Activated B cell treated with CpG ODN at 0.5 μM for 24 hours (primary cell): Measurements from ENCODE around the gene ASAP2. TPM values are rescaled to one million over a fixed set of nuclear protein-coding genes. Genes with fewer than 3 reads are reported as not detected.

ENCODE experiments used
- ATAC-seq: fragments of 200-7000 bp; cut with Tn5 transposase; one replicate; pipeline ENCODE4 v1.10.0; 2021; ENCODE audit warnings: low read depth, mild to moderate bottlenecking, moderate library complexity
- CTCF ChIA-PET: fragments of 350-600 bp; sonication (Branson Sonifier 250); formaldehyde crosslinking; loops from one replicate; lab custom pipeline; 2021; ENCODE audit warnings: antibody characterized with exemption; lab: Charles Lee
- POLR2A ChIA-PET: fragments of 350-600 bp; sonication (Branson Sonifier 250); formaldehyde crosslinking; loops from one replicate; lab custom pipeline; 2021; ENCODE audit warnings: antibody characterized with exemption; lab: Charles Lee
- DNase-seq: peaks from one replicate; pipeline ENCODE4 v3.0.0; 2022
- H3K27ac Mint-ChIP-seq: one replicate; pipeline ENCODE4 v1.8.0; 2020; ENCODE audit warnings: mixed read lengths
- H3K27me3 Mint-ChIP-seq: one replicate; pipeline ENCODE4 v1.8.0; 2021; ENCODE audit warnings: mixed read lengths
- H3K36me3 Mint-ChIP-seq: one replicate; pipeline ENCODE4 v1.8.0; 2021; ENCODE audit warnings: low read depth, mixed read lengths
- H3K4me1 Mint-ChIP-seq: one replicate; pipeline ENCODE4 v1.8.0; 2021; ENCODE audit warnings: mixed read lengths
- H3K4me3 Mint-ChIP-seq: one replicate; pipeline ENCODE4 v1.8.0; 2020; ENCODE audit warnings: mild to moderate bottlenecking, mixed read lengths
- H3K9me3 Mint-ChIP-seq: one replicate; pipeline ENCODE4 v1.8.0; 2020; ENCODE audit warnings: mixed read lengths
- CTCF ChIP-seq: fragments of 200-600 bp; IDR thresholded peaks from one replicate; pipeline ENCODE4 v1.8.0; 2022; ENCODE audit warnings: antibody characterized with exemption, mild to moderate bottlenecking
- intact Hi-C: fragments of 100-400 bp; cut with micrococcal nuclease; formaldehyde crosslinking; loops from one replicate; pipeline ENCODE4 v1.15.1; 2024
- total RNA-seq: library from RNA; stranded (reverse); gene quantifications from 2 replicates; pipeline ENCODE4 v1.2.3, GENCODE V29; 2022

The ASAP2 gene
- total RNA-seq, 1 donor from 2014 or later: not detected

- H3K9me3 Mint-ChIP-seq: no peaks in the 10 kb centered on the region
- intact Hi-C loops: no loop called here
- TF ChIP-seq CTCF: no peak
- no peak overlapping the region for H3K4me3 Mint-ChIP-seq
- no peaks in the 10 kb centered on the region for H3K27me3 Mint-ChIP-seq
- H3K27ac Mint-ChIP-seq: no peak overlapping the region
- H3K36me3 Mint-ChIP-seq: peaks cover 51% of the 10 kb centered on the region
- H3K4me1 Mint-ChIP-seq: no peaks in the 10 kb centered on the region
- ATAC-seq: no peak
- ChIA-PET CTCF (no interaction called here), POLR2A (no interaction called here)
- DNase-seq: no peak
These were observed 199.0 kb downstream of the ASAP2 start for GRCh38 chr2:9405636-9406035.

- intact Hi-C loops: no loop called here
- Mint-ChIP-seq H3K27ac (no peak overlapping the region), H3K27me3 (no peaks in the 10 kb centered on the region), H3K4me1 (no peaks in the 10 kb centered on the region), H3K4me3 (no peak overlapping the region), H3K36me3 (peaks cover 61% of the 10 kb centered on the region), H3K9me3 (no peaks in the 10 kb centered on the region)
- CTCF ChIA-PET: no interaction called here
- DNase-seq (no peak), ATAC-seq (no peak)
- no peak for TF ChIP-seq CTCF
- POLR2A ChIA-PET: no interaction called here
These were observed 200.1 kb downstream of the ASAP2 start for GRCh38 chr2:9406529-9407362.

- no peaks in the 10 kb centered on the region for H3K9me3 Mint-ChIP-seq
- intact Hi-C loops: no loop called here
- no peak for TF ChIP-seq CTCF
- H3K27me3 Mint-ChIP-seq: no peaks in the 10 kb centered on the region
- ATAC-seq (no peak), DNase-seq (no peak)
- POLR2A ChIA-PET: no interaction called here
- H3K4me1 Mint-ChIP-seq: no peaks in the 10 kb centered on the region
- H3K4me3 Mint-ChIP-seq: no peak overlapping the region
- H3K36me3 Mint-ChIP-seq: peaks cover 66% of the 10 kb centered on the region
- CTCF ChIA-PET: no interaction called here
- no peak overlapping the region for H3K27ac Mint-ChIP-seq
These were observed 200.8 kb downstream of the ASAP2 start for GRCh38 chr2:9407363-9407811.

- no peak overlapping the region for H3K4me3 Mint-ChIP-seq
- H3K27me3 Mint-ChIP-seq: no peaks in the 10 kb centered on the region
- no peak for DNase-seq
- peaks cover 66% of the 10 kb centered on the region for H3K36me3 Mint-ChIP-seq
- H3K27ac Mint-ChIP-seq: no peak overlapping the region
- no peak for ATAC-seq
- no peaks in the 10 kb centered on the region for H3K9me3 Mint-ChIP-seq
- no peaks in the 10 kb centered on the region for H3K4me1 Mint-ChIP-seq
- POLR2A ChIA-PET: no interaction called here
- intact Hi-C loops: no loop called here
- no peak for TF ChIP-seq CTCF
- CTCF ChIA-PET: no interaction called here
These were observed 202.1 kb downstream of the ASAP2 start for GRCh38 chr2:9408641-9409151.

GRCh38 chr2:9410108-9410507 lies 203.5 kb downstream of the ASAP2 start:
- ATAC-seq: no peak
- ChIA-PET POLR2A (no interaction called here), CTCF (no interaction called here)
- H3K27me3 Mint-ChIP-seq: no peaks in the 10 kb centered on the region
- no peaks in the 10 kb centered on the region for H3K9me3 Mint-ChIP-seq
- TF ChIP-seq CTCF: no peak
- intact Hi-C loops: no loop called here
- no peak for DNase-seq
- no peaks in the 10 kb centered on the region for H3K4me1 Mint-ChIP-seq
- no peak overlapping the region for H3K4me3 Mint-ChIP-seq
- no peak overlapping the region for H3K27ac Mint-ChIP-seq
- peaks cover 68% of the 10 kb centered on the region for H3K36me3 Mint-ChIP-seq
